ENCODE data around the gene ZNF132. TPM values are rescaled to one million over a fixed set of nuclear protein-coding genes. Genes with fewer than 3 reads are reported as not detected.

The ZNF132 gene
- total and polyA plus RNA-seq, 9 of the 15 experiments (the other 6 are each of a cell fraction or from before 2014, with no cell fraction given): 0.03 to 0.42 (median 0.10) TPM; not detected in 5

- TF ChIP-seq CUX1 (CRISPR knock-in tag; IDR thresholded peaks at IDR 0.05): no peak
- TF ChIP-seq BRD4 (IDR thresholded peaks at IDR 0.05): no peak
- no peak; the same call in 1 of the 2 replicates for TF ChIP-seq ERF (CRISPR knock-in tag; IDR thresholded peaks at IDR 0.05)
- TF ChIP-seq ARID3A (IDR thresholded peaks at IDR 0.05; ENCODE audit: borderline replicate concordance, low read depth, low read length): no peak
- TF ChIP-seq SREBF1 (IDR thresholded peaks at IDR 0.05; ENCODE audit: borderline replicate concordance, low read depth, low read length): peak; percentile 56; the same call in 1 of the 2 replicates
- no peak for TF ChIP-seq RCOR1 (IDR thresholded peaks at IDR 0.05; ENCODE audit: borderline replicate concordance in 1 of 2, low read depth in 2 of 2, low read length in 2 of 2)
- TF ChIP-seq ZNF507 (tag; conservative IDR thresholded peaks at IDR 0.05): no peak
- TF ChIP-seq SMARCA4 (IDR thresholded peaks at IDR 0.05): peak; percentile 17; the same call in 1 of the 2 replicates
- TF ChIP-seq MAZ (CRISPR knock-in tag; conservative IDR thresholded peaks at IDR 0.05 in 1 of 2, IDR thresholded peaks at IDR 0.05 in 1 of 2): peak; percentile 74 to 82; a peak in 3 of 4 replicates
- peak; percentile 31 for TF ChIP-seq NFYB (IDR thresholded peaks at IDR 0.05; ENCODE audit: extremely low read depth, insufficient read length)
- no peak for TF ChIP-seq HMG20A (CRISPR knock-in tag; conservative IDR thresholded peaks at IDR 0.05)
- TF ChIP-seq STAT5B (CRISPR knock-in tag; IDR thresholded peaks at IDR 0.05): no peak
- no peak for TF ChIP-seq IRF2 (CRISPR knock-in tag; IDR thresholded peaks at IDR 0.05)
- TF ChIP-seq ELF4 (CRISPR knock-in tag; IDR thresholded peaks at IDR 0.05): no peak
- peak; percentile 10 for TF ChIP-seq FOXP1 (CRISPR knock-in tag; IDR thresholded peaks at IDR 0.05)
- 0 out of 2 replicates have a peak, but pooled peaks have one; percentile 24 for TF ChIP-seq GATA2 (CRISPR knock-in tag; IDR thresholded peaks at IDR 0.05)
- TF ChIP-seq MEIS2 (IDR thresholded peaks at IDR 0.05; ENCODE audit: partially characterized antibody): peak; percentile 45
- TF ChIP-seq, protein P1, sequence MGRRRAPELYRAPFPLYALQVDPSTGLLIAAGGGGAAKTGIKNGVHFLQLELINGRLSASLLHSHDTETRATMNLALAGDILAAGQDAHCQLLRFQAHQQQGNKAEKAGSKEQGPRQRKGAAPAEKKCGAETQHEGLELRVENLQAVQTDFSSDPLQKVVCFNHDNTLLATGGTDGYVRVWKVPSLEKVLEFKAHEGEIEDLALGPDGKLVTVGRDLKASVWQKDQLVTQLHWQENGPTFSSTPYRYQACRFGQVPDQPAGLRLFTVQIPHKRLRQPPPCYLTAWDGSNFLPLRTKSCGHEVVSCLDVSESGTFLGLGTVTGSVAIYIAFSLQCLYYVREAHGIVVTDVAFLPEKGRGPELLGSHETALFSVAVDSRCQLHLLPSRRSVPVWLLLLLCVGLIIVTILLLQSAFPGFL (CRISPR knock-in tag; IDR thresholded peaks at IDR 0.05): no peak
- no peak for TF ChIP-seq ARNT (IDR thresholded peaks at IDR 0.05)
- no peak for TF ChIP-seq NFE2 (IDR thresholded peaks at IDR 0.05; ENCODE audit: low read depth)
- TF ChIP-seq TAL1 (IDR thresholded peaks at IDR 0.05): no peak
- 0 out of 2 replicates have a peak, but pooled peaks have one; percentile 17 for TF ChIP-seq ZBTB17 (CRISPR knock-in tag; IDR thresholded peaks at IDR 0.05)
Measured at GRCh38 chr19:58475714-58476497, 36.0 kb upstream of the ZNF132 start, which contains the start of gene ZNF446 (continued).

All from K562 (cell line).